ENCODE data around the gene MEMO1. TPM values are rescaled to one million over a fixed set of nuclear protein-coding genes. Genes with fewer than 3 reads are reported as not detected.
"Not testable (repeated sequence)": the region's sequence is repeated elsewhere in the genome, so short reads cannot be mapped to it uniquely, and the experiment has no call there.

The MEMO1 gene
- total RNA-seq, 1 experiment from 2014 or later: 44.4 TPM

DNA sequence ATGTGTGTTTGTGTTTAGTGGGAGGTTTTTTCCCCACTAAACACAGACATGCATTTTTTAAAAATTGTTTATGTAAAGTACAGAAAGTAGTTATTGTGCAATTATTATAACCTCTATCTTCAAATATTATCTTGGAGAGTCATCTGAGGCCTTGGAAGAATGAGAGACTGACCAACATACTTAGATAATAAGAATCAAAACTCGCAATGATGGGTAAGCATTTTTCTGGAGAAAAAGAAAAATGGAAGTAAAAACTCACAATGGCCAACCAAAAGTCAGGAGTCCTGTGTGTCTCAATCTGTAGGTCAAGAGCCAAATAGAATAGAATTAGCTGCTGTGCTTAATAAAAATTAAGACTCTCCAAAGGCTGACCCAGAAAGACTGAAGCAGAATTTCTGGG lies 43.0 kb downstream of the MEMO1 start (continued):
- no peak for TF ChIP-seq ZSCAN18 (CRISPR knock-in tag; IDR thresholded peaks at IDR 0.05)
- no peak for TF ChIP-seq ATF2 (CRISPR knock-in tag; IDR thresholded peaks at IDR 0.05; ENCODE audit: borderline replicate concordance, low read depth)
- TF ChIP-seq IRF1 (CRISPR knock-in tag; IDR thresholded peaks at IDR 0.05): no peak
- no peak for TF ChIP-seq SMAD3 (CRISPR knock-in tag; IDR thresholded peaks at IDR 0.05; ENCODE audit: borderline replicate concordance)
- TF ChIP-seq, protein P1, sequence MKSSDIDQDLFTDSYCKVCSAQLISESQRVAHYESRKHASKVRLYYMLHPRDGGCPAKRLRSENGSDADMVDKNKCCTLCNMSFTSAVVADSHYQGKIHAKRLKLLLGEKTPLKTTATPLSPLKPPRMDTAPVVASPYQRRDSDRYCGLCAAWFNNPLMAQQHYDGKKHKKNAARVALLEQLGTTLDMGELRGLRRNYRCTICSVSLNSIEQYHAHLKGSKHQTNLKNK (CRISPR knock-in tag; IDR thresholded peaks at IDR 0.05): no peak
- TF ChIP-seq, protein P2, sequence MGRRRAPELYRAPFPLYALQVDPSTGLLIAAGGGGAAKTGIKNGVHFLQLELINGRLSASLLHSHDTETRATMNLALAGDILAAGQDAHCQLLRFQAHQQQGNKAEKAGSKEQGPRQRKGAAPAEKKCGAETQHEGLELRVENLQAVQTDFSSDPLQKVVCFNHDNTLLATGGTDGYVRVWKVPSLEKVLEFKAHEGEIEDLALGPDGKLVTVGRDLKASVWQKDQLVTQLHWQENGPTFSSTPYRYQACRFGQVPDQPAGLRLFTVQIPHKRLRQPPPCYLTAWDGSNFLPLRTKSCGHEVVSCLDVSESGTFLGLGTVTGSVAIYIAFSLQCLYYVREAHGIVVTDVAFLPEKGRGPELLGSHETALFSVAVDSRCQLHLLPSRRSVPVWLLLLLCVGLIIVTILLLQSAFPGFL (CRISPR knock-in tag; IDR thresholded peaks at IDR 0.05; ENCODE audit: borderline replicate concordance): no peak
- TF ChIP-seq ZNF121 (CRISPR knock-in tag; IDR thresholded peaks at IDR 0.05): no peak
- TF ChIP-seq ZNF317 (CRISPR knock-in tag; IDR thresholded peaks at IDR 0.05; ENCODE audit: borderline replicate concordance, low read depth): no peak
- TF ChIP-seq ZNF232 (CRISPR knock-in tag; IDR thresholded peaks at IDR 0.05): no peak
- TF ChIP-seq NR1H2 (CRISPR knock-in tag; IDR thresholded peaks at IDR 0.05): no peak
- TF ChIP-seq, protein P3, sequence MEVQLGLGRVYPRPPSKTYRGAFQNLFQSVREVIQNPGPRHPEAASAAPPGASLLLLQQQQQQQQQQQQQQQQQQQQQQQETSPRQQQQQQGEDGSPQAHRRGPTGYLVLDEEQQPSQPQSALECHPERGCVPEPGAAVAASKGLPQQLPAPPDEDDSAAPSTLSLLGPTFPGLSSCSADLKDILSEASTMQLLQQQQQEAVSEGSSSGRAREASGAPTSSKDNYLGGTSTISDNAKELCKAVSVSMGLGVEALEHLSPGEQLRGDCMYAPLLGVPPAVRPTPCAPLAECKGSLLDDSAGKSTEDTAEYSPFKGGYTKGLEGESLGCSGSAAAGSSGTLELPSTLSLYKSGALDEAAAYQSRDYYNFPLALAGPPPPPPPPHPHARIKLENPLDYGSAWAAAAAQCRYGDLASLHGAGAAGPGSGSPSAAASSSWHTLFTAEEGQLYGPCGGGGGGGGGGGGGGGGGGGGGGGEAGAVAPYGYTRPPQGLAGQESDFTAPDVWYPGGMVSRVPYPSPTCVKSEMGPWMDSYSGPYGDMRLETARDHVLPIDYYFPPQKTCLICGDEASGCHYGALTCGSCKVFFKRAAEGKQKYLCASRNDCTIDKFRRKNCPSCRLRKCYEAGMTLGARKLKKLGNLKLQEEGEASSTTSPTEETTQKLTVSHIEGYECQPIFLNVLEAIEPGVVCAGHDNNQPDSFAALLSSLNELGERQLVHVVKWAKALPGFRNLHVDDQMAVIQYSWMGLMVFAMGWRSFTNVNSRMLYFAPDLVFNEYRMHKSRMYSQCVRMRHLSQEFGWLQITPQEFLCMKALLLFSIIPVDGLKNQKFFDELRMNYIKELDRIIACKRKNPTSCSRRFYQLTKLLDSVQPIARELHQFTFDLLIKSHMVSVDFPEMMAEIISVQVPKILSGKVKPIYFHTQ (CRISPR knock-in tag; IDR thresholded peaks at IDR 0.05): no peak
- no peak for TF ChIP-seq NFE2L1 (CRISPR knock-in tag; IDR thresholded peaks at IDR 0.05)

GRCh38 chr2:31966402-31966801 lies 44.4 kb downstream of the MEMO1 start:
- POLR2A ChIA-PET; H3K27ac Mint-ChIP-seq; H3K9me3 Mint-ChIP-seq; H3K27me3 Mint-ChIP-seq (ENCODE audit: low read depth); H3K36me3 Mint-ChIP-seq; H3K4me1 Mint-ChIP-seq; H3K4me3 Mint-ChIP-seq; DNase-seq (ENCODE audit: low spot score); ATAC-seq: not testable (repeated sequence)
- CTCF ChIA-PET: interaction anchor here (0.7 kb wide), 1 partner anchor 15 kb away, joined by 3 read pairs; no protein-coding TSS in a partner anchor

GRCh38 chr2:31965094-31965493 lies 45.7 kb downstream of the MEMO1 start:
- Mint-ChIP-seq H3K4me3 (no peak overlapping the region), H3K27ac (0 out of 2 replicates have a peak overlapping the region, but pooled peaks have one; percentile 45), H3K36me3 (no peaks in the 10 kb centered on the region), H3K9me3 (no peaks in the 10 kb centered on the region), H3K4me1 (peaks cover 3% of the 10 kb centered on the region; the same call in 1 of the 2 replicates), H3K27me3 (ENCODE audit: low read depth) (no peaks in the 10 kb centered on the region)
- TF ChIP-seq FOXP1 (CRISPR knock-in tag; IDR thresholded peaks at IDR 0.05; ENCODE audit: borderline replicate concordance) (no peak), RELA (CRISPR knock-in tag; IDR thresholded peaks at IDR 0.05; ENCODE audit: borderline replicate concordance) (no peak), ETV6 (CRISPR knock-in tag; IDR thresholded peaks at IDR 0.05) (no peak), E2F1 (CRISPR knock-in tag; IDR thresholded peaks at IDR 0.05) (no peak)
- ChIA-PET CTCF (no interaction called here), POLR2A (no interaction called here)
- ATAC-seq (no peak), DNase-seq (ENCODE audit: low spot score) (no peak)

All from WTC11 (cell line).